OCI-LY1 (cell line): ENCODE measurements around the gene CWC15.
"Not testable (repeated sequence)": the region's sequence is repeated elsewhere in the genome, so short reads cannot be mapped to it uniquely, and the experiment has no call there.

Experiments
- EZH2 ChIP-seq: fragments of 200-600 bp; sonication (generic), shearing (Covaris generic); IDR thresholded peaks from 2 replicates; pipeline ENCODE4 v1.8.0; 2017; ENCODE audit warnings: borderline replicate concordance, mixed run types, mild to moderate bottlenecking, antibody characterized with exemption, low read length, moderate library complexity, mixed read lengths
- TF ChIP-seq, protein P1 (sequence below): fragments of 200-600 bp; sonication (generic), shearing (Covaris generic); IDR thresholded peaks from 2 replicates; pipeline ENCODE4 v1.5.1; 2017; ENCODE audit warnings: mild to moderate bottlenecking, antibody characterized with exemption, low read length, moderate library complexity, mixed read lengths

DNA sequence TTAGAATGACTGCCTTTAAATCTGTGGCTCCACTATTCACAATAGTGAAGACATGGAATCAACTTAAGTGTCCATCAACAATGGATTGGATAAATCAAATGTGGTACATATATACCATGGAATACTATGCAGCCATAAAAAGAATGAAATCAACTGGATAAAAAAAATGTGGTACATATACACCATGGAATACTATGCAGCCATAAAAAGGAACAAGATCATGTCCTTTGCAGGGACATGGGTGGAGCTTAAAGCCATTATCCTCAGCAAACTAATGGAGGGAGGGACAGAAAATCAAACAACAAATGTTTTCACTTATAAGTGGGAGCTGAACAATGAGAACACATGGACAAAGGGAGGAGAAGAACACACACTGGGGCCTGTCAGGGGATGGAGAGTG lies 41.3 kb downstream of the CWC15 start:
- TF ChIP-seq, protein P1, sequence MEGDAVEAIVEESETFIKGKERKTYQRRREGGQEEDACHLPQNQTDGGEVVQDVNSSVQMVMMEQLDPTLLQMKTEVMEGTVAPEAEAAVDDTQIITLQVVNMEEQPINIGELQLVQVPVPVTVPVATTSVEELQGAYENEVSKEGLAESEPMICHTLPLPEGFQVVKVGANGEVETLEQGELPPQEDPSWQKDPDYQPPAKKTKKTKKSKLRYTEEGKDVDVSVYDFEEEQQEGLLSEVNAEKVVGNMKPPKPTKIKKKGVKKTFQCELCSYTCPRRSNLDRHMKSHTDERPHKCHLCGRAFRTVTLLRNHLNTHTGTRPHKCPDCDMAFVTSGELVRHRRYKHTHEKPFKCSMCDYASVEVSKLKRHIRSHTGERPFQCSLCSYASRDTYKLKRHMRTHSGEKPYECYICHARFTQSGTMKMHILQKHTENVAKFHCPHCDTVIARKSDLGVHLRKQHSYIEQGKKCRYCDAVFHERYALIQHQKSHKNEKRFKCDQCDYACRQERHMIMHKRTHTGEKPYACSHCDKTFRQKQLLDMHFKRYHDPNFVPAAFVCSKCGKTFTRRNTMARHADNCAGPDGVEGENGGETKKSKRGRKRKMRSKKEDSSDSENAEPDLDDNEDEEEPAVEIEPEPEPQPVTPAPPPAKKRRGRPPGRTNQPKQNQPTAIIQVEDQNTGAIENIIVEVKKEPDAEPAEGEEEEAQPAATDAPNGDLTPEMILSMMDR, result not testable (repeated sequence)
- TF ChIP-seq EZH2, result not testable (repeated sequence)
